T47D (cell line): ENCODE data around the gene EFHD2.
"Not testable (repeated sequence)": the region's sequence is repeated elsewhere in the genome, so short reads cannot be mapped to it uniquely, and the experiment has no call there.

Source experiments
- DNase-seq, 2 experiments: peaks; one replicate each; pipeline versions ENCODE4 v3.0.0 to v3.0.0-alpha.2; 2011 to 2012; ENCODE audit warnings: low read depth in 1 of 2, low spot score in 1 of 2
- JUND ChIP-seq: IDR thresholded peaks from 2 replicates; pipeline ENCODE4 v1.6.1; 2012; ENCODE audit warnings: low read depth
- in situ Hi-C: cut with HindIII; loops from 2 replicates; pipeline ENCODE4 v1.10.0; 2016; ENCODE audit warnings: low sequenced_read_pairs, low pct_unique_long_range_greater_than_20kb

EFHD2 gene

GRCh38 chr1:15445390-15446122, 35.9 kb downstream of the EFHD2 start:
- no peak for DNase-seq
- no peak for TF ChIP-seq JUND
- in situ Hi-C loops, result no loop called here

DNA sequence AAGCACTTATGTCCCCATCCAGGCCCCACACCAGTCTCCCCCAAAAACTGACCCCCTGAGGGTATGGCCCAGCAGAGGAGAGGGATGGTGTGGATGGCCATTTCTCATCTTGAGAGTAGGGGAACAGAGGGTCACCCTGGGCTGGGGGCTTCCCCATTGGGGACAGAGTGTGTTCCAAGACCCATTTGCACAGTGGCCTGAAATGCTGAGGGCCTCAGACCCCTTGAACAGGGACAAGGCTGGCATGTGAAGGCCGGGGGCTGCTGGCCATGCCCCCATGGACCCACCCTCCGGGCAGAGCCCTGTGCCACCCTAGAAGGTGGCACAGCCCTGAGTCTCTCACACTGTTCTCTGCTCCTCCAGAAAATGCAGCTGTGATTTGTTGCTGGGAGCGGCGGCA, 36.5 kb downstream of the EFHD2 start:
- no peak for TF ChIP-seq JUND
- in situ Hi-C loops, result no loop called here
- DNase-seq, result no peak

GRCh38 chr1:15448877-15449462, 39.3 kb downstream of the EFHD2 start:
- in situ Hi-C loops, result no loop called here
- DNase-seq, result no peak
- TF ChIP-seq JUND, result no peak

- DNase-seq, result no peak
- in situ Hi-C loops, result no loop called here
- TF ChIP-seq JUND, result no peak
These were observed 39.9 kb downstream of the EFHD2 start for GRCh38 chr1:15449567-15449966.

GRCh38 chr1:15451014-15451722, 41.5 kb downstream of the EFHD2 start:
- in situ Hi-C loops, result no loop called here
- no peak for DNase-seq
- no peak for TF ChIP-seq JUND

- no peak for DNase-seq
- TF ChIP-seq JUND, result no peak
- in situ Hi-C loops, result no loop called here
These were observed 42.5 kb downstream of the EFHD2 start for GRCh38 chr1:15452216-15452615.

DNA sequence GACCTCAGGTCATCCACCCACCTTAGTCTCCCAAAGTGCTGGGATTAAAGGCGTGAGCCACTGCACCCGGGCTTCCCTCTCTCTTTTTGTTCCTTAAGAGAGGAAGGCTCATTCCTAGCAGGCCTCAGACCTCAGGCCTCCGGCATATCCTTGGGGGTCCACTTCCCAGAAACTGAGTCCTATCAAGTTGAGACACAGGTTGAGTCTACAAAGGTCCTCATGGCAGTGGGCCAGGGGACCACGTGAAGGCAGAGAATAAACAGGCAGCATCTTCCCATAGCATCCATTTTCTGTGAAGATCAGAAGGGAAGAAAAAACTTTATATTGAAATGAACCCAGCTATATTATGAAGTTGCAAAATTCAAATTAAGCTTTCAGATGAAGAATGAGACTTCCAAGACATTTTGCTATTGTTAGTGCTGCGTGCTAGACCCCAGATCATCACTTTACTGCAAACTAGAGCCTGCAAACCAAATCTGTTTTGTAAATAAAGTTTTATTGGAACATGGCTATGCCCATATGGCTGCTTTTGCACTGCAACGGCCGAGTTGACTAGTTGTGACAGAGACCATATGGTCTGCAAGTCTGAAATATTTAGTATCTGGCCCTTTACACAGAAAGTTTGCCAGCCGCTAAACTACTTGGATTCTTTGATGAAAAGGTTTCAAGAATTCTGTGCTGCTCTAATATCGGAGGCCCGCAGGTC, 43.3 kb downstream of the EFHD2 start:
- DNase-seq, result no peak
- in situ Hi-C loops, result no loop called here
- no peak for TF ChIP-seq JUND

DNA sequence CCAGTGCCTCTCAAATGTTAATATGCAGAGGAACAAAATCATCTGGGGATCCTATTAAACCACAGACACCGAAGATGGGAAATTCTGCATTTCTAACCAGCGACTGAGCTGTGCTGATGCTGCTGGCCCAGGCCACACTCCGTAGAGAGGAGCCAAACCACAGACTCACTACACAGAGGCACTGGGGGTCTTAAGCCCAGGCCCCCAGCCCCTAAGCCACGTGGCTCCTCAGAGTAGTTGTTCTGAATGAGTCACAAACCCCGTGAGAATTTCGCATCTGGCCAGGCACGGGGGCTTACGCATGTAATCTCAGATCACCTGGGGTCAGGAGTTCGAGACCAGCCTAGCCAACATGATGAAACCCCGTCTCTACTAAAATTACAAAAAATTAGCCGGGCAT, 44.0 kb downstream of the EFHD2 start:
- in situ Hi-C loops, result no loop called here
- DNase-seq, result no peak

DNA sequence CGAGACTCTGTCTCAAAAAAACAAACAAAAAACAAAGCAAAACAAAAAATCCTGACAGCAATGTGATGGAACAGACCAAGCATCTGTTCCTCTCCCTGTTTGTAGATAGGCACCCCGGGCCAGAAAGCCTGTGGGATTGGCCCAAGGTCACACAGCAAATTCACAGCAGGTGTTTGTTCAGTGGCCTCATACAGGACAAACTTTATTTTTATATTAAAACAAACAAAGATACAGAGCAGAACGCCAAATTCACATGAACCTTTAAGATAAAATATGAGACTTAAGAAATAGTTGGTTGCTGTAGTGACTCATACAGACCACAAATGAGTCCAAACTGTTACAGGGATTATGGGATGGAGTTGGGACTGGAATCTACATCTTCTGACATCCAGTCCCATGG, 44.6 kb downstream of the EFHD2 start:
- in situ Hi-C loops, result no loop called here
- no peak for DNase-seq
- TF ChIP-seq JUND, result no peak

More for the DNA sequence above, 44.0 kb downstream of the EFHD2 start:
- TF ChIP-seq JUND, result no peak

- in situ Hi-C loops, result no loop called here
- DNase-seq, result no peak
- TF ChIP-seq JUND, result no peak
These were observed 45.8 kb downstream of the EFHD2 start for GRCh38 chr1:15455522-15455921.

- no peak for TF ChIP-seq JUND
- in situ Hi-C loops, result no loop called here
- no peak for DNase-seq
These were observed 46.7 kb downstream of the EFHD2 start, which contains the start of gene CELA2A for GRCh38 chr1:15456313-15456954. TSS of gene CELA2A (plus strand) at chr1:15456732. CDS start at chr1:15456754, 22 bp downstream.

DNA sequence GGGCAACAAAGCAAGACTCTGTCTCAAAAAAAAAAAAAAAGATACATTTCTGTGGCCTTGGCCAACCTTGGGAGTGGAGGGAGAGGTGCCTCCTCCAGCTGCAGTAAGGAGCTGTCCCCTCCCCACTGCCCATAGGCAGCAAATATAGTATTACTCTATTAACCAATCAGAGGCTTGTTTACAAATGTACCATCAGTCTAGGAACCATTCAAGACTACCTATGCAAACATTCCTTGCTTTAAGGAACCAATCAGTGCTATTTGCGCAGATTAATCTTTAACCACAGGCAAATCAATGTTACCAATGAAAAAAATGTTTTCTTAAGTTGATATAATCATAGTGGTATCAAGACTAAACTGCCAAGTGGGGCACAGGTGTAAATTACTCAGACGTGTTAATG, 47.9 kb downstream of the EFHD2 start:
- in situ Hi-C loops, result no loop called here
- no peak for TF ChIP-seq JUND
- peak in 1 of 2 experiments; percentile 42 for DNase-seq

GRCh38 chr1:15458388-15458787, 48.7 kb downstream of the EFHD2 start:
- in situ Hi-C loops, DNase-seq: not testable (repeated sequence)
